GM19238 (cell line): ENCODE data around the gene POU2F2.
"Not testable (repeated sequence)": the region's sequence is repeated elsewhere in the genome, so short reads cannot be mapped to it uniquely, and the experiment has no call there.

ENCODE experiments used
- DNase-seq: peaks from one replicate; pipeline ENCODE4 v3.0.0; 2011; ENCODE audit warnings: low spot score; ENCODE audit not compliant: insufficient read length

POU2F2 gene

GRCh38 chr19:42100241-42100640 lies 32.0 kb downstream of the POU2F2 start:
- not testable (repeated sequence) for DNase-seq

DNA sequence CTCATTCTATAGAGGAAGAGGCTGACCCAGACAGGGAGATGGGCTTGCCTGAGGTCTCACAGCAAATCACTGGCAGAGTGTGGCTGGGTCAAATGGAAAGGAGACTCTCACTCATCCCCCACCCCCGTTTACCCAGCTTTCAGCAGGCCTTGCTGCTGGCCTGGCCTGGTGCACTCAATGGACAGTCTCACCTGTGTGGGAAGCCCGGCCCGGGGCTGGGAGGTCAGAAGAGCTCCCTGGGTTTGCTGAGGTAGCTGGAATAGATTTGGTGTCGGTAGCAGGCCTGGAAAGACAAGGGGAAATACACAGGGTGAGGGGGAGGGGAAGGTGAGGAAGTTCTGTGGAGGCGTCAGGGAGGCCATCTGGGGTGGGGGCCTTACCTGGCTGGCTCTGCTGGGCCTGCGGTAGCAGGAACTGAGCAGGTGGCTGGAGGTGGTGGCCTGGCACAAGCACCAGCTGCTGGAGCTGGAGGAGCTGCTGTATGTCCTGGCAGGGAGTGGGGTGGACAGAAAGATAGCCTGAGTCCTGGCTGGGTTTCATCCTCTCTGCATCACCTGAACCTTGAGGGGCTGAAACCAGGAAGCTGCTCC lies 32.8 kb downstream of the POU2F2 start:
- no peak for DNase-seq

- no peak for DNase-seq
Measured at GRCh38 chr19:42098781-42099180, 33.5 kb downstream of the POU2F2 start.

DNA sequence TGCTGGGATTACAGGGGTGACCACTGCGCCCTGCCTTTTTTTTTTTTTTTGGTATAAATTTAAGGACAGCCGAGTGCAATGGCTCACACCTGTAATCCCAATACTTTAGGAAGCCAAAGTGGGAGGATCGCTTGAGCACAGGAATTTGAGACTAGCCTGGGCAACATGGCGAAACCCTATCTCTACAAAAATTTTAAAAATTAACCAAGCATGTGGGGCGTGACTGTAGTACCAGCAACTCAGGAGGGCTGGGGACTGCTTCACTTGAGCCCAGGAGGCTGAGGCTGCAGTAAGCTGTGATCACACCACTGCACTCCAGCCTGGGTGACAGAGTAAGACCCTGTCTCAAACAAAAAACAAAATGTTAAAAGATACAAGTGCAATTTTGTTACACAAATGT lies 34.8 kb downstream of the POU2F2 start:
- no peak for DNase-seq

GRCh38 chr19:42096255-42096837 lies 35.9 kb downstream of the POU2F2 start:
- DNase-seq, result no peak

GRCh38 chr19:42095814-42096230 lies 36.4 kb downstream of the POU2F2 start:
- no peak for DNase-seq

DNA sequence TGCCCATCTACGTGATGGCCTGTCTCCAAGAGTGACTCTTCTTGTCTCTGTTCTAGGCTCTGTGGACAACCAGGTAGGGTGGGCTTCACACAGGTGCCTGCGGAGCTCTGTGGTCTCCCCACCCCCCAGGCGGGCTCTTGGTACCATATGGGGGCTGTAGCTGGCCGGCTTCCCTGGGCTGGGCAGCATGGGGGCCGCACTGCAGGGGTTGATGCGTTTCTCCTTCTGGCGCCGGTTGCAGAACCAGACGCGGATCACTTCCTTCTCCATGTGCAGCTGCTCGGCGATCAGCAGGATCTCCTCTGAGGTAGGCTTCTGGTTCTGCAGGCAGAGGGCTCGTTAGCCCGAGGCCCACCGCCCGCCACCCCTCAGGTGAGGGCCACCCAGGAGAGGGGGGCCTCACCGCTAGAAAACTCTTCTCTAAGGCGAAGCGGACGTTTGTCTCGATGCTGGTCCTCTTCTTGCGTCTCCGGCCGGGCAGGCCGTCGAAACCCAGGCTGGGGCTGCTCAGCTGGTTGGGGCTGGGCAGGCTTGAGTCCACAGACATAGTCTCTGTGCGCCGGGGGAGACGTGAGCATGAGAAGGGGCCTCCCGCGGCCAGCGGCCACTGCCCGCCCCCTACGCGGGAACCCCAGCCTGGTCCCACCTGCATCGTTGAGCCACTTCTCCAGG lies 37.0 kb downstream of the POU2F2 start:
- DNase-seq, result no peak

DNA sequence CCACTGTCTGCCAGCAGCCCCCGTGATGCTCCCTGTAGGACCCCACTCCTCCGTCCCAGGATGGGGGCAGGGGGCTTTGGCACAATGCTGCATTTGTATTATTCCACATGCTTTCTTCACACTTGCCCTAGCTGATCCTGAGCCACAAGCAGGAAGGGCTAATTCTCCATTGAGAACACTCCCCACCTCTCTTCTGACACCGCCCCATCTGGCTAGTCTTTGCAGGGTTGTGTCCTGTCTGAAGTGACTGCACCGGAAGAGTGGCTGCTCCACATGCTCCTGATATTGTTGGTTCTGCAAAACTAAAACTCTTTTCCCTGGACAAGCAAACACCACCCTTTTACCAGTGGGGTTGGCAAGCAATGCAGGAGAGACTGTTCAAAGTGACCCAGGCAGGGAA lies 38.3 kb downstream of the POU2F2 start:
- no peak for DNase-seq

DNA sequence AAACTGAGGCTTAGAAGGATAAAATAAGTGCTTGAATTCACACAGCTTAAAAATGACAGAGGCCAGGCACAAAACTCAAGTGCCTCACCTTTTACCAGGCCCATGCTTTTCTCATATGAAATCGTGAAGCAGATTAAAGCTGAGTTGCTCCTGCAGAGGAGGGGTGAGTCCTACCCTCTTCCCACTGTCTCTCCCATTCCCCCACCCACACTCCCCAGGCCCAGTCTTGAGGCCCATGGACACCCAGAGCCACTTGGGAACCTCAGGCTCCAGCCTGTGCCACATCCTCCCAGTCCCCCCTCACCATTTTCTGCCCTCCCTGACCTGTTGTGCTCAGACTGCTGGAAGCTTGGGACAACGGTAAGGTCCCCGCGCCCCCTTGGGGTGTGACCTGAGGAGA lies 38.7 kb downstream of the POU2F2 start:
- DNase-seq, result no peak

DNA sequence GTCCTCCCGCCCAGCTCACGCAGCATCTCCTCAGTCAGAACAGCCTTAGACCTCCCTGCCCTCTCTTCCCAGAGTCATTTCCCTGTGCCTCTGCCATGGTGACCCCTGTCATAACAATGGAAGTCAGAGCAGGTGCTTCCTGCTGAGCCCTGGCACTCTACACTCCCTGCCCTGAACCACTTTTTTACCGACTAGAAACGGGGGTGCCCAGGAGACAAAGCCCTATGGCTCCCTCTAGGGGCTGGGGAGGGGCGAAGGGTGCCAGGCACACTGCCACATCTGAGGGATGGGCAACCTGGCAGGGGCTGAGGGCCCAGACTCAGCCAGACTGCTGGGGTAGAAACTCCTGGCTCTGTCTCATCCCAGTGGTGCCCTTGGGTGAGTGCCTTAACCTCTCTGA lies 39.9 kb downstream of the POU2F2 start:
- no peak for DNase-seq

- DNase-seq, result no peak
Measured at GRCh38 chr19:42091742-42092141, 40.5 kb downstream of the POU2F2 start.

GRCh38 chr19:42091300-42091699 lies 40.9 kb downstream of the POU2F2 start:
- no peak for DNase-seq

- DNase-seq, result no peak
Measured at GRCh38 chr19:42090672-42091071, 41.6 kb downstream of the POU2F2 start.

GRCh38 chr19:42089772-42090171 lies 42.5 kb downstream of the POU2F2 start:
- DNase-seq, result no peak

DNA sequence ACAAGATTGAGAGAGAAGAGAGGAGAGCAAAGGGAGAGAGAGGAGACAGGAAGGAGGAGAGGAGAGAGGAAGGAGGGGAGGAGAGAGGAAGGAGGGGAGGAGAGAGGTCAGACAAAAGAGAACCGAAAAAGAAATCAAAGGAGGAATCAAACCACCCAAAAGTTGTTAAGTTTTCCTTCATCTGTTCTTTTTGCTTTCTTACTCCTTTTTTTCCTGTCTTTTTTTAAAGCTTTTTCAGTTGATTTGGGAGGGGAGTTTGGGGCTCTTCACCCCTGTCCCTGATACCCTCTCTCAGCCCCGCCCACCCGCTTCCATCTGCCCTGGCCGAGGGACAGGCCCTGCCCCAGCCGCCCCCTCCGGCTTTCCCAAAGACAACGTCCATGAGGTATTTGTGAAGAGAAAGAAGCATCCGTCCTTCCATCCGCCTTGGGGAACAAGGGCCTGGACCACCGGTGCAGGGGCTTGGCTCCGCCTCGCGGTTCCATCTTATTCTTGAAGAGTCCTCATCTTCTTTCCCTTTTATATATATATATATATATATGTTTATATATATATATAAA lies 43.0 kb downstream of the POU2F2 start:
- no peak for DNase-seq

DNA sequence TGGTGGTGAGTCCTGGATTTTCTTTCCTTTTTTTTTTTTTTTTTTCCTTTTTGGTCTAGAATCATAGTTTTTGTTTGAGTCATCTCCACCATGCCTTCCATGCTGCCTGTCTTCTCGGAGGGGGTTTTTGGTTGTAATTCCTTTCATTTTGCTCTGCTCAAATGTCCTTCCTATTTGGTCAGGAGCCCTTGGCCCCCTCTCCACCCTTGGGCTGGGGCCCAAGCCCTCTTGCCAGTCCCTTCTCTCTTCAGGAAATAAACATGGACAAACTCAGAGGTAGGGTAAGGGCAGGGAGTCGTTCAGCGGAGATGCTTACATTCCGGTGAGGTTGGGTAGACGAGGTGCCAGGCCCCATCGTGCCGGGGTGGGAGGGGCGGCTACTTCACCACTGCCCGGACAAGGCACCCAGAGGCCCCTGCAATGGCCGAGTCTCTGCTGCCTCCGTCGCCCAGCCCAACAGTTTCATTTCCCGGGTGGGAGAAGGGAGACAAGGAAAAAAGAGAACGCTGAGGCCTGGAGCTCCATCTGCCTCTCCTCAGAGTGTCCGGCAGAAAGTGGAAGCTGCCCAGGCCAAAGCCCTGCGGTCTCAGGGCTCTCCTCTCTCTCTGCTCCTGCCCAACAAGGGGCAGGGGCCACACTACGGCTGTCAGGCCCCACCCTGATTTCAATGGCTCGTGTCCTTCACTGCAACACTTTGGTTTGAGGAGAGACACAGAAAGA lies 43.6 kb downstream of the POU2F2 start:
- no peak for DNase-seq

GRCh38 chr19:42086770-42087550 lies 45.3 kb downstream of the POU2F2 start:
- no peak for DNase-seq

GRCh38 chr19:42086188-42086736 lies 46.0 kb downstream of the POU2F2 start:
- DNase-seq, result no peak

- DNase-seq, result no peak
Measured at GRCh38 chr19:42083537-42083936, 48.7 kb downstream of the POU2F2 start.

DNA sequence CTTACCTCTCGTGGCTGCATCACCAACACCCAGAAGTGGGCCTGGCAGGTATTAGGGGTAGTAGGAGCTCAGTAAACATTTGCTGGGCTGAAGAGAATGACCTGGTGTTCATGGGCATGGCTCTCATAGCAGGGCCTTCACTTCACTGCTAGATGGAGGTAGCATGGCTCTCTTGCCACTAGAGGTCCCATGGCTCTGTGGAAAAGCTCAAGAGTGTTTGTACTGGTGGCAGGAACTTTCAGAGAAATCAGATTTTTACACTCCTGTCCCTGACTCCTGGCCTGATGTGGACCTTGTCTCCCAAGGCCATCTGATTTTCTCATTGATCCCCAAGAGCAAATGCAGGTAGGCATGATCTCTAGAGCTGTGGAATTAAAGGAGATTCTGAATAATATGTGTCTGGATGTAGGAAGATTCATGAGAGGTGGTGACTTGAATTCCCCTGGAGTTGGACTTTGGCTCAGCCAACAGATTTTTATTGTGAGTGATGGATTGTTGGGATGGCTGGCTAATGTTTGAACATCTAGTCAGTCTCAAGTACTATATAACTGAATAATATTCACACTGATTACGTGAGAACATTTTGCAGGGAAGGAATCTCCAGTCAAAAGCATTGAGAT lies 50.6 kb downstream of the POU2F2 start:
- DNase-seq, result no peak
